GM12878 (cell line): ENCODE results near the gene CENPE. TPM values are rescaled to one million over a fixed set of nuclear protein-coding genes. Genes with fewer than 3 reads are reported as not detected.

Source experiments
- BCL3 ChIP-seq: IDR thresholded peaks from 2 replicates; pipeline ENCODE4 v1.6.1; 2011; ENCODE audit warnings: borderline replicate concordance, low read depth, mild to moderate bottlenecking, moderate library complexity, low read length; ENCODE audit not compliant: insufficient read depth, poor library complexity, severe bottlenecking
- BHLHE40 ChIP-seq, 2 experiments: fragments of 450-650 bp in 1 of 2; IDR thresholded peaks; 2 replicates each; pipeline ENCODE4 v1.6.1; 2011 to 2017; ENCODE audit warnings: low read depth in 2 of 2, borderline replicate concordance in 1 of 2, improper control_type of control experiment in 1 of 2, low read length in 1 of 2, mild to moderate bottlenecking in 1 of 2
- CBX5 ChIP-seq: sonication (generic); IDR thresholded peaks from 2 replicates; pipeline ENCODE4 v1.6.1; 2016; ENCODE audit warnings: low read depth, moderate library complexity, mild to moderate bottlenecking, inconsistent platforms
- HSF1 ChIP-seq: fragments of 150-350 bp; IDR thresholded peaks from 2 replicates; pipeline ENCODE4 v1.6.1; 2014; ENCODE audit warnings: mild to moderate bottlenecking, low read depth, low read length
- NFYB ChIP-seq: IDR thresholded peaks from 2 replicates; pipeline ENCODE4 v1.6.1; 2011; ENCODE audit warnings: low read depth, mild to moderate bottlenecking, low read length, improper control_type of control experiment, moderate library complexity; ENCODE audit not compliant: insufficient read depth
- RB1 ChIP-seq: fragments of 450-650 bp; formaldehyde crosslinking; IDR thresholded peaks from 2 replicates; pipeline ENCODE4 v1.6.1; 2017; ENCODE audit warnings: mild to moderate bottlenecking, borderline replicate concordance
- YBX1 ChIP-seq: fragments of 450-650 bp; IDR thresholded peaks from 2 replicates; pipeline ENCODE4 v1.6.1; 2016; ENCODE audit warnings: antibody characterized with exemption
- ZBED1 ChIP-seq: IDR thresholded peaks from 2 replicates; pipeline ENCODE4 v1.6.1; 2016; ENCODE audit warnings: borderline replicate concordance
- polyA plus RNA-seq, 11 experiments: library from polyadenylated mRNA; depleted of rRNA in 4 of 11; unstranded in 6 of 11; stranded (reverse) in 5 of 11; fragments of >200 nt; fragmentation: Nextera tagmentation in 4 of 11; fragmentation: Illumina TruSeq in 1 of 11; extraction: Ambion mirVana in 4 of 11; extraction: Trizol in 1 of 11; gene quantifications; 1 replicate in 1 of 11; 2 replicates in 10 of 11; pipeline versions ENCODE4 v1.2.1 to v1.2.3, GENCODE V29; 2011 to 2016; ENCODE audit warnings: inconsistent platforms in 2 of 11, missing spikeins in 2 of 11, low read depth in 1 of 11
- total RNA-seq, 4 experiments: library from RNA; depleted of rRNA in 3 of 4; stranded (reverse); fragments of >200 nt in 3 of 4; fragmentation: Illumina TruSeq in 1 of 4; extraction: Trizol in 1 of 4; gene quantifications; 2 replicates each; pipeline versions ENCODE4 v1.2.1 to v1.2.3, GENCODE V29; 2013 to 2021

CENPE gene
- total and polyA plus RNA-seq, 10 of the 15 experiments (the other 5 are each of a cell fraction or from before 2014, with no cell fraction given), result 10.2 to 53.6 (median 25.2) TPM

- TF ChIP-seq BHLHE40 (IDR thresholded peaks at IDR 0.05; ENCODE audit: borderline replicate concordance in 1 of 2, low read depth in 2 of 2, low read length in 1 of 2), result no peak
- TF ChIP-seq ZBED1, result 0 out of 2 replicates have a peak, but pooled peaks have one; percentile 33
- TF ChIP-seq CBX5, result no peak
- no peak for TF ChIP-seq HSF1
- TF ChIP-seq RB1, result peak; percentile 88; the same call in 1 of the 2 replicates
- TF ChIP-seq YBX1, result peak; percentile 85
- no peak for TF ChIP-seq NFYB
- TF ChIP-seq BCL3, result no peak
- TF ChIP-seq, all 136 proteins: peak for 17
These were observed 106.4 kb downstream of the CENPE start (continued) for GRCh38 chr4:103091601-103092223.
